H1 (cell line): ENCODE data around the gene ENO2. TPM values are rescaled to one million over a fixed set of nuclear protein-coding genes. Genes with fewer than 3 reads are reported as not detected.

Experiments used
- BACH1 ChIP-seq: IDR thresholded peaks from 2 replicates; pipeline ENCODE4 v1.6.1; 2012; ENCODE audit warnings: low read length, improper control_type of control experiment
- BRCA1 ChIP-seq: IDR thresholded peaks from 2 replicates; pipeline ENCODE4 v1.6.1; 2012; ENCODE audit warnings: low read depth, low read length, improper control_type of control experiment
- CBX8 ChIP-seq: fragments of 300-800, 300-1000 bp; sonication (generic); IDR thresholded peaks from 2 replicates; pipeline ENCODE4 v1.7.1; 2016; ENCODE audit warnings: low read depth, low read length, borderline replicate concordance
- CTBP2 ChIP-seq: IDR thresholded peaks from 2 replicates; pipeline ENCODE4 v1.7.0; 2011; ENCODE audit warnings: borderline replicate concordance, mild to moderate bottlenecking, moderate library complexity, mixed read lengths, low read length; ENCODE audit not compliant: insufficient read depth, insufficient read length
- EGR1 ChIP-seq: IDR thresholded peaks from 2 replicates; pipeline ENCODE4 v1.6.1; 2011; ENCODE audit warnings: low read depth, low read length, borderline replicate concordance
- EZH2 ChIP-seq: fragments of 200-600 bp; sonication (generic); IDR thresholded peaks from 2 replicates; pipeline ENCODE4 v1.7.1; 2012; ENCODE audit warnings: low read depth, mild to moderate bottlenecking, moderate library complexity, low read length, inconsistent platforms; ENCODE audit not compliant: severe bottlenecking
- GTF2F1 ChIP-seq: IDR thresholded peaks from 2 replicates; pipeline ENCODE4 v1.6.1; 2012; ENCODE audit warnings: low read depth, low read length, improper control_type of control experiment, borderline replicate concordance
- JUND ChIP-seq: IDR thresholded peaks from 2 replicates; pipeline ENCODE4 v1.6.1; 2011; ENCODE audit warnings: mild to moderate bottlenecking, improper control_type of control experiment, low read length
- KDM4A ChIP-seq: IDR thresholded peaks from one replicate; pipeline ENCODE4 v1.7.1; 2012; ENCODE audit warnings: low read depth, mild to moderate bottlenecking, moderate library complexity, low read length, inconsistent platforms; ENCODE audit not compliant: severe bottlenecking
- KDM5A ChIP-seq: fragments of 200-600 bp; IDR thresholded peaks from 2 replicates; pipeline ENCODE4 v1.7.1; 2012; ENCODE audit warnings: mild to moderate bottlenecking, low read length, inconsistent platforms, mixed read lengths
- MAFK ChIP-seq: IDR thresholded peaks from 2 replicates; pipeline ENCODE4 v1.6.1; 2012; ENCODE audit warnings: low read depth, mild to moderate bottlenecking, improper control_type of control experiment, low read length
- PHF8 ChIP-seq: fragments of 200-600 bp; sonication (generic); conservative IDR thresholded peaks from 2 replicates; pipeline ENCODE4 v1.7.1; 2012; ENCODE audit warnings: low read depth, mild to moderate bottlenecking, inconsistent platforms, low read length, moderate library complexity
- POLR2A ChIP-seq, 2 experiments: IDR thresholded peaks; 1 replicate in 1 of 2; 2 replicates in 1 of 2; pipeline ENCODE4 v1.6.1; 2011; ENCODE audit warnings: low read depth in 2 of 2, low read length in 2 of 2, mild to moderate bottlenecking in 2 of 2; ENCODE audit errors: control extremely low read depth in 1 of 2
- RFX5 ChIP-seq: IDR thresholded peaks from 2 replicates; pipeline ENCODE4 v1.6.1; 2011; ENCODE audit warnings: low read depth, low read length, improper control_type of control experiment, borderline replicate concordance
- RNF2 ChIP-seq: fragments of 200-900, 300-1000 bp; sonication (generic); IDR thresholded peaks from 2 replicates; pipeline ENCODE4 v1.7.1; 2016; ENCODE audit warnings: borderline replicate concordance, low read depth, mild to moderate bottlenecking, antibody characterized with exemption, low read length; ENCODE audit not compliant: poor library complexity, severe bottlenecking; ENCODE audit errors: missing control alignments
- RXRA ChIP-seq: IDR thresholded peaks from 2 replicates; pipeline ENCODE4 v1.6.1; 2011; ENCODE audit warnings: low read depth, mild to moderate bottlenecking, low read length, moderate library complexity; ENCODE audit not compliant: insufficient read depth
- SAP30 ChIP-seq: fragments of 300-600 bp; sonication (generic); IDR thresholded peaks from 2 replicates; pipeline ENCODE4 v1.7.1; 2012; ENCODE audit warnings: low read length, moderate library complexity, mild to moderate bottlenecking, inconsistent platforms; ENCODE audit not compliant: insufficient read depth, insufficient replicate concordance
- SIN3A ChIP-seq, 2 experiments: IDR thresholded peaks in 1 of 2; conservative IDR thresholded peaks in 1 of 2; 2 replicates each; pipeline ENCODE4 v1.6.1; 2011 to 2012; ENCODE audit warnings: low read length in 2 of 2, improper control_type of control experiment in 1 of 2, low read depth in 1 of 2, mild to moderate bottlenecking in 1 of 2
- SIRT6 ChIP-seq: IDR thresholded peaks from one replicate; pipeline ENCODE4 v1.7.1; 2012; ENCODE audit warnings: low read length, inconsistent platforms
- TAF1 ChIP-seq: IDR thresholded peaks from 2 replicates; pipeline ENCODE4 v1.6.1; 2011; ENCODE audit warnings: mild to moderate bottlenecking, low read depth, low read length
- TAF7 ChIP-seq: optimal IDR thresholded peaks from 2 replicates; pipeline ENCODE3; 2011; ENCODE audit warnings: low read depth, mild to moderate bottlenecking, inconsistent platforms, low read length, moderate library complexity, borderline replicate concordance
- TEAD4 ChIP-seq: IDR thresholded peaks from 2 replicates; pipeline ENCODE4 v1.6.1; 2012; ENCODE audit warnings: low read depth, low read length, inconsistent platforms, mixed read lengths
- ZNF274 ChIP-seq: IDR thresholded peaks from 2 replicates; pipeline ENCODE4 v1.7.0; 2012; ENCODE audit warnings: low read length, borderline replicate concordance; ENCODE audit errors: extremely low read depth
- polyA plus RNA-seq, 7 experiments: library from polyadenylated mRNA; depleted of rRNA in 3 of 7; stranded (reverse) in 5 of 7; unstranded in 2 of 7; fragments of >200 nt in 5 of 7; fragments of 200-250 nt in 2 of 7; gene quantifications; 1 replicate in 5 of 7; 2 replicates in 1 of 7; 4 replicates in 1 of 7; pipeline versions ENCODE4 v1.2.1 to v1.2.3, GENCODE V29; 2011 to 2013; ENCODE audit warnings: missing spikeins in 2 of 7, mixed read lengths in 2 of 7
- total RNA-seq: library from RNA; stranded (reverse); fragmentation: NEBNext Ultra II Directional; extraction: Animal tissue kit (Norgen Biotek cat#: 25700); gene quantifications from 2 replicates; pipeline ENCODE4 v1.2.1, GENCODE V29; 2021
- TF ChIP-seq, protein P1 (sequence below): IDR thresholded peaks from 2 replicates; pipeline ENCODE4 v1.6.1; 2012; ENCODE audit warnings: inconsistent platforms

The ENO2 gene
- total and polyA plus RNA-seq, 2 of the 8 experiments (the other 6 are each of a cell fraction or from before 2014, with no cell fraction given) = 92.4 to 102 TPM

DNA sequence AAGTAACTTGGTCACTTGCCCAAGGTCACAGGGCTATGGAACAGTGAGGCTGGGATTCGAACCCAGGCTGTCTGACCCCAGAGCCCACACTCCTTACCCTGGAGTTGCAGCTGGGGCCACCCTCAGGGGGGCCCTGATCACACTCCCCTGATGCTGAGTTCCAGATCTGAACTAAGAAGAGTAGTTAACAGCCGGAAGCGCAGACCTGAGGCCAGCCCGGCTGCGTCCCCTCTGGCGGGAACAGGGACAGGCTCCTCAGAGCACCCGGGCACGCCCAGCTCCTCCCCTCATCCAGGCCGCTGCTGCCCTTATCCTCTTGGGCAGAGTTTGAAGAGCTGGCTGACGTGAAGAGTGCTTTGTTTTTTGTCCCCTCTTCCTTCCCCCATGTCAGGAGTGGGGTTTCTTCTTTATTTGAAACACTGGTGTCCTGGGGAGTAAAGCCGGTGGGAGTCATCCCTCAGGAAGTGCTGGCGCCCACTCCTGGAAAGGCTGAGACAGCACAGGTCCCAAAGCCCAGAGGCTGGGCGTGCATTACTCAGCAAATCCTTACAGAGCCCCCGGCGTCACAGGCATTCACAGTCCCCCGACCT lies 47.4 kb downstream of the ENO2 start (continued):
- TF ChIP-seq KDM4A (peak; percentile 26), SAP30 (no peak), EZH2 (no peak), SIN3A (conservative IDR thresholded peaks at IDR 0.05 in 1 of 2, IDR thresholded peaks at IDR 0.05 in 1 of 2; ENCODE audit: low read depth in 1 of 2, low read length in 2 of 2) (no peak; a peak in 1 of 4 replicates), EGR1 (no peak), BACH1 (peak; percentile 99), GTF2F1 (0 out of 2 replicates have a peak, but pooled peaks have one; percentile 14), TEAD4 (no peak), RNF2 (no peak), BRCA1 (no peak), CTBP2 (no peak), POLR2A (IDR thresholded peaks at IDR 0.05; ENCODE audit: control extremely low read depth in 1 of 2, low read depth in 2 of 2, low read length in 2 of 2) (0 out of 3 replicates have a peak, but pooled peaks of 1 of the 2 experiments have one; percentile 23), TAF1 (peak; percentile 37; the same call in 1 of the 2 replicates), CBX8 (no peak), ZNF274 (no peak), KDM5A (no peak), JUND (no peak), RXRA (no peak), PHF8 (no peak), MAFK (peak; percentile 95), RFX5 (no peak), TAF7 (no peak), SIRT6 (no peak)
- TF ChIP-seq, protein P1, sequence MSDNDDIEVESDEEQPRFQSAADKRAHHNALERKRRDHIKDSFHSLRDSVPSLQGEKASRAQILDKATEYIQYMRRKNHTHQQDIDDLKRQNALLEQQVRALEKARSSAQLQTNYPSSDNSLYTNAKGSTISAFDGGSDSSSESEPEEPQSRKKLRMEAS = peak; percentile 22; the same call in 1 of the 2 replicates
